NOMO-1 treated with dmso at 0.1 percent for 144 hours (cell line): ENCODE measurements around the gene SPACA7.

Source experiments
- DNase-seq: peaks from one replicate; lab custom pipeline; 2025; ENCODE audit not compliant: unreplicated experiment; lab: John Stamatoyannopoulos, UW

SPACA7 gene, protein sequence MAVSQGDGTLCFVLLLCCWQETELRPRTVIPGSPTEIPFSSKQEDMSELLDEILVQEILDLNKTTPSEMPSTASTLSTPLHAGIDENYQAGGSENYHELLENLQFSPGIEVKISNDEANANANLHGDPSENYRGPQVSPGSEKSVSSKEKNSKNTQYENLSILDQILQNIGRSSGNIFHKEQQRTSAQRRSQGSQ

DNA sequence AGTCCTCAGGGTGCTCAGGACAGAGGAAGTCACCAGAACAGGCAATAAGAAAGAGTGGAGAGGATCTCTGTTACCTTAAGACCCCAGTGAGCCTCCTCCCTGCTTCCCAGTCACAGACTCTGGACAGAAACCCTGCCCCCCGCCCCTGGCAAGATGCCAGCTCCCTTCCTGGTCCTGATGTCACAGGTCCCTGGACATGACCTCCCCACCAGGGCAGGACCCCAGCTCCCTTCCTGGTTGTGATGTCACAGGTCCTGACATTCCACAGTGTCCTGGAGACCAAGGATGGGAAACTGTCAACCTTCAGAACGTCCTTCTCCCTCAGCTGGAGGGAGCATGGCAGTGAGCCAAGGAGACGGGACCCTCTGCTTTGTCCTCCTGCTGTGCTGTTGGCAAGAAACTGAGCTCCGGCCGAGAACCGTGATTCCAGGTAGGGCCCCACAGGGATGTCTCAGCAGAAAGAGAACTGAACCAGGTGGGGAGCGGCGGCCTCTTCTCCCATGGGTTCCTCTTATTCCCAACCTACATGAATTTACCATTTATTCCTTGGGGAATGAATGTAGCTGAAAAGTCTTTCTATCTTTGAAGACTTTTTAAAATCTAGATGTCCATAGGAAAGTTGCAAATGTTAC, at the start of gene SPACA7:
SPACA7 (plus strand) TSS at position 306 of the 632 bp plus-strand sequence; CDS start at position 337, 31 bp downstream.
- DNase-seq, result no peak

DNA sequence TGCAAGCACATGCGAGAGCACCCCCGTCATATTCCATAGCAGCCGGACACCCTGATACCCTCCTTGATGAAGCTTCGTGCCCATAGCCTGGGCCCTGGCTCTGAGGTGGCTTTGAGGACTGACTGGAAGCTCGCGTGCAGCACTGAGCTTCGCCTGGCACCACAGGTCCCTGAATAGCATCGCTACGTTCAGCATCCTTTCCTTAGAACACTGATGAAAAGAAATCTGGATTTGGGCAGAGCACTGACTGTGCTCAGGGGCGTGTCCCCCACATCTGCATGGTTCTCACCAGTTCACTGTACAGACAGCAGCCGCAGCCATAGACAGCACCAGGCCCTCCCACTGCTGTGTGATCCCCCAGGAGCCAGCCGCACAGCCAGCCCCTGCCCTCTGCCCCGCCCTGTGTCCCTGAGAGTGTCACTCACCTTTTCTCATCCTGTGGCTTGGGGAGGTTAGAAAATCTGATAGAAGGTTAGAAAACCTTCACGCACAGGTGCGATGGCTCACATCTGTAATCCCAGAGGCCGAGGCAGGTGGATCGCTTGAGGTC, 49.3 kb upstream of the SPACA7 start:
- DNase-seq, result no peak

DNA sequence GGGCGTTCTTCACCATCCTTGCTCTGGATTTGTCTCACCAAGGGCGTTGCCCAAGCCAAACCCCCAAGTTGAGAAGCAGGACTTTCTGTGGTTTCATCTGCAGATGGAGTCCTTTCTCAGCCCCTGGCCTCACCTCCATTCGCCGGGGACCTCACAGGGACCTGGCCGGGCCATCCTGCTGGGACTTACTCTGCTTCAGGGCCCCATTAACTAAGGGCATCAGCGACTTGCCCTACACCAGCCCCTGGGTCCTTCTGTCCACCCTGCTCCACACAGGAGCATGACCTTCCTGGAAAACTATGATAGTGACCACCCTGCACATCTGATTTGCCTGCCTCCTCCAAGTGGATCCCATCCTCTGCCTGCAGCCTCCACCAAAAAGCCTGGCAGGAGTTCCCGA, 47.2 kb upstream of the SPACA7 start:
- DNase-seq, result no peak

DNA sequence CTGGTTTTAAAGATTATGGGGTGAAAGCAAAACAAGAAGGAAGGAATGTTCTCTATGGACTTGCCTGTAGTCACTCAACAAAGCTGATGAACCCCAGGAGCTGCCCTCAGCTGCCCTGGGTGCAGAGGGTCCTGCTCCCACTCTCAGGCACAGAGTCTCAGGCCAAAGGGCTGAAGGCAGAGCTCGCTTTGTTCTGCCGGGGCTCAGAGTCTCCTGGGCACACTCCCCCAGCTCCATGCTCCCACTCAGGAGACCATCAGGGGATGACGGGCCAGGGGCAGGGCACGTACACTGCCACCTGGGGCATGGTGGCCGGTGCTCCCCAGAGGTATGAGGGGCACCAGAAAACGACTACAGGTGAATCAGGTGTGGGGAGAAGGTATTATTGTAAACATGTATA, 46.8 kb upstream of the SPACA7 start:
- no peak for DNase-seq

DNA sequence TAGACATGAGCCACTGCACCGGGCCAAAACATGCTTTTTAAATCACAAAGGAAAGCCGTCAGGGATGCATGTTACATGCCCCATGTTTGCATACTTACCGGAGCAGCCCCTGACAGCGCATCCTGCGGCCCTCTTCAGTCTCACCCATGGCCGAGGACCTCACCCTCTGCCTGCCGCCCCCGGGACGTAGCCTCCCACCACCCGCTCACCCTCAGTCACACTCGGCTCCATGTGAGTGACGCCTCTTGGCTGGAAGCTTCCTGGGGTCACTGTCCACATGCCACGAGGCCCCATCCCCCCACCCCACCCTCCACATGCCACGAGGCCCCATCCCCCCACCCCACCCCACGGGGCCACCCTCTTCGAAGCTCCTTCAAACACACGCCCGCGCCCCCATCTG, 46.1 kb upstream of the SPACA7 start:
- DNase-seq, result no peak

DNA sequence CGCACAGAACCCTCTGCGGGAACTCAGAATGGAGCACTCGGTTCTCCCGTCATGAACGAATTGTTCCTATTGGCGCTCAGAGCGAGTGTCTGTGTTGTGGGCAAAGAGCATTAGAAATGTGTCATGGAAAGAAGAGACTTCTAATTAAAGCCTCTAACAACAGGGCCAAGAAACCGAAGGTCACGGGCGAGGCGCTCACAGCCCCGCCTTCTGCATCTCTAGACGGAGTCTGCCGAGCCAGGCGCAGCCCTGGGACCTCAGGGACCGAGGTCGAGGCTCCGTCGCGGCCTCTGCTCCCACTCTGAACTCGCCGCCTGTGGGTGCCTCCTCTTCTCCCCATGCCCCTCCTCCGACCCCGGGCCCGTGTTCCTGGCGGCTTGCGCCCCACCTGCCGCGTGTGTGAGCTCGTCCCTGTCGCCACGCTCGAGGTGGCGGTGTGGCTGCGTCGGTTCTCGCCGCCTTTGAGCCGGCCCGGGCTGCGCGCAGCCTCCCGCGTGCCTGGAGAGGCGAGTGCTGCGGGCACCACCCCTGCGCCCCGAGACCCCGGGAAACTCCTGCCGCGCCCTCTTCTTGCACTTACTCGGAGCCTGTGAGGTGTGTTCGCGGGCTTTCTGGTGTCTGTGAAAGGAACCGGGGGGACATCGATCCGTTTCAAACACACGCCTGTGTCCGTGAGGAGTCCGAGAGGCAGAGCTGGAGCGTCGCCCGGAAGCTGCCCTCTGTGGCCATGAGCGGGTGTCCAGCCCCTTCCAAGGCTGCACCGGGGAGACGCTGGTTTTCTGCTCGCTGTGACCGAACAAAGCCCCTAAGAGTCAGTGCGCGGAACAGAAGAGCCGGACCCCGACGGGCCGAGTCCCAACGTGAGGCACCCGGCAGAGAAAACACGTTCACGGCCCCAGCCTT, 45.4 kb upstream of the SPACA7 start:
- DNase-seq, result no peak

DNA sequence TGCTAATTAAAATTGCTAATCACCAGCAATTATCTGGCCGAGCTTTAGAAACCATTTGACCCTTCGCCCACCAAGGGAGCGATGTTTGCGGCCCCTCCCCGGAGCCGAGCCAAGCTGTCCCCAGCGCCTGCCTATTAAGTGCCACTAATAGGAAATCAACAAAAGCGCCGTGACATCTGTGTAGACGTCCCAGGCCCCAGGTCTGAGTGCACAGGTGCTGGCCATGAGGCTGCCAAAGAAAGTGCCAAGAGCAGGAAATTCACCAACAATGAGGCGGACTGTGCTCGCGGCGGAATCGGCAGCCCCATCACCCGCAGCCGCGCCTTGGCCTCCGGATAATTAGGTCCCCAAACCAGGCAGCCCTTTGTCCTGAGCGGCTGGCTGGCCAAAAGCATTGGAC, 44.5 kb upstream of the SPACA7 start:
- no peak for DNase-seq

DNA sequence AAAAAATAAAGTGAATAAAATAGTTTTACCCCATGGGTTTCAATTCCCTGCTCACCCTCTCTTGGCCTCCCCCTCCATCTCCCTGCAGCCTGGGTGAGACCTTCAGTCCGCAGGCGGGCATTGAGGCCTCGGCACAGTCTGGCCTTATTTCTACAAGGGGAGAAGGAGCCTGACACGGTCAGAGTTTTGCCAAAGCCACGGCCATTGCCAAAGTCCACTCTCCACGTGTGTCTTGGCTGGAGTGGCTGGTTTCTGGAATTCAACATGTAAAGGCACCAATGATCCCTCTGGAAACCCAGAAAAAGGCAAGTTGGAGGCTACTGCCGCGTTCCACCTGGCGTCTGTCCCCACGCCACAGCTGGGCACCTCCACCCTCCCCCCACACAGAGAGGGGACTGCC, 43.4 kb upstream of the SPACA7 start:
- no peak for DNase-seq

DNA sequence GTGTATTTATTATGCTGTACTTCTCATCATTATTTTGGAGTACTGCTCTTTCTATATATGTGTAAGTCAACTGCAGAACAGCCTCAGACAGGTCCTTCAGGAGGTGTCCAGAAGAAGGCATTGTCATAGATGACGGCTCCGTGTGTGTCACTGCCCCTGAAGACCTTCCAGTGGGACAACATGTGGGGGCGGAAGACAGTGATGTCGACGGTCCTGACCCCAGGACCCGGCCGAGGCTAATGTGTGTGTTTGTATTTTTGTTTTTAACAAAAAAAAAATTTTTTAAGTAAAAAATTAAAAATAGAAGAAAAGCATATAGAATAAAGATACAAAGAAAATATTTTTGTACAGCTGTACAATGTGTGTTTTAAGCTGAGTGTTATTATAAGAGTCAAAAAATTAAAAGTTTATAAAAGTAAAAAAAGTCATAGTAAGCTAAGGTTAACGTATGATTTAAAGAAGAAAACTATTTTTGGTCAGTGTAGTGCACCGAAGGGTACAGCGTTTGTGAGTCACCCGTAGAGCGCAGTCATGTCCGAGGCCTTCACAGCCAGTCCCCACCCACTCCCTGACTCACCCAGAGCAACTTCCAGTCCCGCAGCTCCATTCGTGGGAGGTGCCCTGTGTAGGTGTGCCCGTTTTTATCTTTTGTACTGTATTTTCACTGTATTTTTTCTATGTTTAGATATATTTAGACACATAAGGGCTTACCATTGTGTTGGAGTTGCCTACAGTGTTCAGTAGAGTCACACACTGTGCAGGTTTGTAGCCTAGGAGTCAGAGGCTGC, 42.2 kb upstream of the SPACA7 start:
- no peak for DNase-seq

DNA sequence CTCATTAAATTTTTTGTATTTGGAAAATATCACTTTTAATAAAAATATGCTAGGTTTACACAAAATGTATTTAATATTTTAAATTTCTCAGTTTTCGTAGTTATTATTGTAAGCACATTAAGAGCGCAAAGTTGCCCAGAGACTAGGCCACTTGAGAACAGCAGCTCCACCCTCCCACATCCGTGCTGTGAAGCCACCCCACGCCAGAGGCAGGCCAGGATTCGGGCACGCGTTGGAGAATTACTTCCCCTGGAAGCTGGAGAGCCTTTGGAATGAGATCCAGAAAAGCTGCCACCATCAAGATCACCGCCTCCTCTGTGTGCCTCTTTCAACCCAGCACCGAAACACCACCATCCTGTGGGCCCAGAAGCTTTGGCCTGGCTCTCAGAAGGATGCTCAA, 41.0 kb upstream of the SPACA7 start:
- DNase-seq, result no peak

DNA sequence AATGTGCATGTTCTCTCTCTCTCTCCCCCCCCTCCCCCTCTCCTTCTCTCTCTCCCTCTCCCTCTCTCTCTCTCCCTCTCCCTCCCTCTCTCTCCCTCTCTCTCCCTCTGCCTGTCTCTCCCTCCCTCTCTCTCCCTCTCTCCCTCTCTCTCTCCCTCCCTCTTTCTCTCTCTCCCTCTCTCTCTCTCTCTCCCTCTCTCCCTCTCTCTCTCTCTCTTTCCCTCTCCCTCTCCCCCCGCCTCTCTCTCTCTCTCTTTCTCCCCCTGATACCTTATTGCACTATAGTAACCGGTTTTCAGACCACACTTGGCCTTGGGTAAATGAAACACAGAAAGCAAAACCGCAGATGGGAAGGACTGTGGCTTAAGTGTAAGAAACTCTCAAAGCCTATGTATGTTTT, 34.7 kb upstream of the SPACA7 start:
- no peak for DNase-seq

DNA sequence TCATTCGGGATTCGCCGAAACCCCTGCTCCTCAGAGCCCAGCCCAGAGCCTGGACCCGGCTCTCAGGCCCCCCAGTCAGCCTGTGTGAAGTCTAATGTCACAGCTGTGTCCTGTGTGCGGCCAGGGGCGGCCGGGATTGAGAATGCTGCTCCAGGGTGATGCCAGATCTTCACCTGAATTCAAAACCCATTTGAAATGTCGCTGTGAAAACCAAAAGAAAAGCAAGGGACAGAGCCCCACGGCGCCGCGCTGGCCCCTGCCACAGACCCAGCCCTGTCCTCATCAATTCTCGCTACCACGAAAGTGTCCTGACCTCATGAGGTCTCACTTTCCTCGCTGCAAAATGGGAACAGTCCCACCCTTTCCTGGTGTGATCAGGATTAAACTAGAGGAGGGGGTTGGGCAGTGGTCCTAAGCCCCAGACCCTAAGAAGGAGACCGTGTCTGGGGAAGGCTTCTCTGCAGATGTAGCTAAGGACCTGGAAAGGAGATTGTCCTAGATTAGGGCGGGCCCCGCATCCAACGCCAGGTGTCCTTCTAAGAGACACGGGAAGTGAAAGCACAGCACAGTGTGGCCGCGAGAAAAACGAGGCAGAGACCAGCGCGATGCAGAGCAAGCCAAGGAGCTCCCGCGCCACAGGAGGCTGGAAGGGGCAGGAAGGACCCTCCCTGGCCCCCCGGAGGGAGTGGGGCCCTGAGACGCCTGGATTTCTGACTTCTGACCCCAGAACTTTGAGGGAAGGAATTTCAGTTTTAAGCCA, 34.0 kb upstream of the SPACA7 start:
- no peak for DNase-seq

DNA sequence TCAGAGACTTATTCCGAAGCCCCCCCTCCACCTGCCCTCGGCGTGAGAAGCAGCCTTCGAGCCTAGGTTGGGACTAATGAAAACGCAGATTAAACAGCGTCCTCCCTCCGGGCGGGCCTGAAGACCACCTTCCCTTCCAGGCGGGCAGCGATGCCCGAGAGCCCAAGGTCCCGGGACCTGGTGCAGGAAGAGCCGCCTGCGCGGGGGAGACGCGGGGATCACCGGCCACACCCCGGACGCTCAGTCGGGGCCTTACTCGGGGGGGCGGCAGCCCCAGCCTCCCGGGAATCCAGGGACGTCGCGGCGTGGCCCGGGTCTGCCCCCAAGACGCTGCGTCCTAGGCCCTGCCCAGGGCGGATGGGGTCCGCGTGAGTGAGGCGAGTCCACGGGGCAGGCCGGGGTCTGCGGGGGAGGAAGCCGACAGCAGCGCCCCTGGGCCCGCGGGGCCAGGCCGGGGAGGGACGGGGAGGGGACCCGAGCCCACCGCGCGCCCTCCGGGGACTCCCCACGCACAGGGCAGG, 33.3 kb upstream of the SPACA7 start:
- DNase-seq, result no peak

DNA sequence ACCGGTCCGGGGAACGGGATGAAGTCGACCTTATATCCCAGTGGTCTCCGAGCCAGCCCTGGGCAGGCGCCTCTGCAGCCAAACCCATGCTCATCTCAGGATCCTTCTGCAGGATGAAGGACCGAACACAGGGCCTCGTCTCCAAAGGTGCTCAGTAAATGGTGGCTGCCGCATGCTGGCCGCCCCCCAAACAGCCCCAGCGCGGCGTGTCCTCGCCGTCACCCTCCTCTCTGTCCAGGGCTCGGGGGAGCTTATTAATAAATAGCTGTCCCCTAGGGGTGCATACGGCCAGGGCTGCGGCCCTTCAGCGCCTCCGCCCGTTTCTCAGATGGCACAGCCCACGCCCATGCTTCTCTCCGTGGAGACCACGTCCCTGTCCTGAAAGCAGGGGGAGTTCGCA, 32.6 kb upstream of the SPACA7 start:
- DNase-seq, result no peak

DNA sequence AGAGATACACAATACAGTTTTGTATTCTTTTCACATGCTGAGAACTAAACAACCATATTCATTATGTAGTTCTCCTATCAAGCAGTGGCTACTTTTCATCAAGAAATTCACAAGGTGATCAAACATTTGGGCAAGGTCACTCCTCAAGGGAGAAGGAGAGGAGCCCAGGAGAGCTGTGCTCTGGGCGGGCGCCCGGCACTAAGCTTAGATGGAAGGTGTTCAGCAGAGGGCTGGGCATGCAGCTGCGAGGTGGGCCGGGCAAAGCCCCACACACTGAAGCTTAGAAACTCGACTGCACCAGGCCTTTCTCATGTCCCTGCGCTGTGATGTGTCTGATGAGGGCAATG, 30.4 kb upstream of the SPACA7 start:
- DNase-seq, result no peak

DNA sequence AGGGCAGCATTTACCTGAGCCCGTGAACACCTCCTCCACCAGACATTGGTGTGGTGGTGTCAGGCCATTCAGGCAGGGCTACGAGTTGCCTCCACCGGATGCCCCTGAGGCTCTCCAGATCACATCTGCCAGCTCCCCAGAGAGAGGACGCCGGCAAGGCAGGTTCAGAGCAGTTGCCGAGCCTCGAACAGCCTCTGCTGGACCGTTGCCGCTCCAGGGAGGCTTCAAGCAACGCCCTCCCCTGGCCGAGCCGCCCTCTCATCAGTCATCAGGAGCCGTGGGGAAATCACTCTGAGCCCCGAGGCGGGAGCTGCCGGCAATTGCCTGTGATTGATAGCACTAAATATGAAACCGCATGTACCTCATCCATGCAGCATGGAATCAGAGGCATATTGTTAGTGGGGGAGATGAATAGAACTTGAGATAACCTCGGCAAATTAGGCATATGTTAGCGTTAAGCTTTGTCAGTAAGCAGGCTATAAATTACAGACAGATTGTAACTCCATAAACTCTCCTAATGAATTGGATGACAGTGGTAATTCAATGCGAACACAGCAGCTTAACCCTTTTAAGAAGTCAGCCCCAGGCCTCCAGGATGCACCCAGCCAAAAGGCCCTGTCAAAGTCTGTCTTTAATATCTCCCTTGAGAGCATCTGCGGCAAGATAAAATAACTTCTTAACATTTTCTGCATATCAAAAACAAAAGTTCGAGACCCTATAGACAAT, 29.8 kb upstream of the SPACA7 start:
- no peak for DNase-seq

DNA sequence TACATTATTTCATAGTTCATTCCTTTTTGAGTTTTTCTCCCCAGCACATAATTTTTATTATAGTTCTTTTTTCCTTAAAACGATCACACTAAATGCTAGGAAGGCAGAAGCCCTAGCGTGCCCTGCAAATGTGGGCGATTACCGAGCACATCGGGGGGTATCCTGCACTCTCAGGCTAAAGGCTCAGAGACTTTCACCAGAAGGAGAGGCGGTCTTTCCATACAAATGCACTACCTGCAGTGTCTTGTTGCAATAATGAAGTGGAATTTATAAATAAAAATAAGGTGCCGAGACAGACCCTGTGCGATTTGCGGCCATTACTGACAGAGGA, 29.3 kb upstream of the SPACA7 start:
- DNase-seq, result no peak

DNA sequence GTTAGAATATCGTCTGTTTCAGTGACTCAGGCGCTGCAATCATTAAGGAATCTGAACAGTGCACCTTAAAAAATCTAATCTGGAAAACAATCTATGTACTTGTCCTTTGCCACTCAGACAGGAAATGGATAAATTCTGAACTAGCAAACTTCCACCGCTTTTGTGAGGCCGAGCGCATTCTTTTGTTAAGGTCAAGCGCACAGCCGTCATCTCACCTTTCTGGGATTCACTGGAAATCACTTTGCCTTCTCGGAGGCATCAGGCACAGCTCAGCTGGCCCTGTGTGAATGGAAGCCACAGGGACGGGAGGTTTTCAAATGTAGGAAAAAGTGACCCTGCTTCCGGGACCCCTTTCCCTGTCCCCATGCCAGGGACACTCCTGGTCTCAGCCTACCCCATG, 28.2 kb upstream of the SPACA7 start:
- no peak for DNase-seq

DNA sequence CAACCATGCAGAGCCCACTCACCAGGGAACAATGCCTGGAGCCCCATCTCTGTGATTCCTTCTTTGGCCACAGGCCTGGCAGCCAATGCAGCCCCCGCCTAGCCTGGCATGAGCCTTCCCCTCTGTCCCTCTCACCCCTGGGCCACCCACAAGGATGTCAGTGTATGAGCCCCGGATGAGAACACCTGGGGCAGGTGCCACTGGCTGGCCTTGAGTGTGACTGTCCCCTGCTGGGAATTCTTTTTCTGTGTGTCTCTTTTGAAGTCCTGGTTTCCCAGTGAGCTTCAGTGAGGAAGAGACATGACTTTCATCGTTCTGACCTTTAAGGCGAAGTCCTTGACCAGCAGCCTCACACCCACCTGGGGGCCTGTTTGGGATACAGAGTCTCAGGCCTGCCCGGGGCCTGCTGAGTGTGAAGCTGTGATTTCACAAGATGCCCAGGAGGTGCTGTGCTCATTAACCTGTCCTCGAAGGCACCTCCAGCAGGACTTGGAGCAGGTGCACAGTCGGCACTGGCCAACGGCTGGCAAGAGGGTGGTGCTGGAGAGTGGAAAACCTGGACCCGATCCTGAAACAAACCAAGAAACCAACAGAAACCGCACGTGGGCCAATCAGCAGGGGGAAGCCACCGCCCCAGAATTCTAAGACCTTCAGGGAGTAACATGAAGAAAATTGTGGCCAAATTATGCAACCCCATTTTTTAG, 27.4 kb upstream of the SPACA7 start:
- DNase-seq, result no peak
